Neural progenitor cell (in vitro differentiated cells): ENCODE results near the gene CKAP2L. TPM values are rescaled to one million over a fixed set of nuclear protein-coding genes. Genes with fewer than 3 reads are reported as not detected.

ENCODE experiments used
- DNase-seq: peaks from one replicate; pipeline ENCODE4 v3.0.0-alpha.2; 2016; ENCODE audit warnings: low spot score
- H2AFZ ChIP-seq: fragments of 200-600 bp; sonication (generic); replicated peaks from 2 replicates; pipeline ENCODE4 v1.6.1; 2016; ENCODE audit warnings: antibody characterized with exemption
- H3F3A ChIP-seq: fragments of 200-600 bp; sonication (generic); 2 replicates; pipeline ENCODE4 v1.6.1; 2016; ENCODE audit warnings: antibody characterized with exemption, low read depth
- H3K27ac ChIP-seq: fragments of 200-600 bp; sonication (generic); 2 replicates; pipeline ENCODE4 v1.5.1; 2016; ENCODE audit warnings: mild to moderate bottlenecking
- H3K27me3 ChIP-seq: fragments of 200-600 bp; sonication (generic); 2 replicates; pipeline ENCODE4 v1.6.1; 2016; ENCODE audit warnings: mild to moderate bottlenecking, moderate library complexity
- H3K36me3 ChIP-seq: fragments of 200-600 bp; sonication (generic); 2 replicates; pipeline ENCODE4 v1.5.1; 2016
- H3K4me1 ChIP-seq: fragments of 200-600 bp; sonication (generic); 2 replicates; pipeline ENCODE4 v1.6.1; 2016; ENCODE audit warnings: mixed run types
- H3K4me2 ChIP-seq: fragments of 200-600 bp; sonication (generic); 2 replicates; pipeline ENCODE4 v1.6.1; 2016
- H3K4me3 ChIP-seq: fragments of 200-600 bp; sonication (generic); 2 replicates; pipeline ENCODE4 v1.5.1; 2016
- H3K79me2 ChIP-seq: fragments of 200-600 bp; sonication (generic); 2 replicates; pipeline ENCODE4 v1.6.1; 2016; ENCODE audit warnings: low read depth
- H3K9ac ChIP-seq: fragments of 200-600 bp; sonication (generic); 2 replicates; pipeline ENCODE4 v1.6.1; 2016
- H3K9me3 ChIP-seq: fragments of 200-600 bp; sonication (generic); 2 replicates; pipeline ENCODE4 v1.5.1; 2016; ENCODE audit warnings: low read depth
- H4K20me1 ChIP-seq: fragments of 200-600 bp; sonication (generic); 2 replicates; pipeline ENCODE4 v1.6.1; 2016; ENCODE audit warnings: low read depth
- H3K27ac Mint-ChIP-seq: 3 replicates; pipeline ENCODE4 v1.8.0; 2021; ENCODE audit warnings: mixed read lengths
- H3K27me3 Mint-ChIP-seq: 2 replicates; pipeline ENCODE4 v1.8.0; 2022; ENCODE audit warnings: low read depth, mild to moderate bottlenecking, inconsistent platforms, moderate library complexity, mixed read lengths; ENCODE audit not compliant: insufficient read depth
- H3K36me3 Mint-ChIP-seq: 3 replicates; pipeline ENCODE4 v1.8.0; 2021; ENCODE audit warnings: mixed read lengths
- H3K4me1 Mint-ChIP-seq: 3 replicates; pipeline ENCODE4 v1.8.0; 2021; ENCODE audit warnings: mixed read lengths
- H3K4me3 Mint-ChIP-seq: 3 replicates; pipeline ENCODE4 v1.8.0; 2021; ENCODE audit warnings: mild to moderate bottlenecking, moderate library complexity, mixed read lengths
- H3K9me3 Mint-ChIP-seq: 3 replicates; pipeline ENCODE4 v1.8.0; 2020; ENCODE audit warnings: mixed read lengths
- EZH2 ChIP-seq: fragments of 200-600 bp; sonication (generic); IDR thresholded peaks from 2 replicates; pipeline ENCODE4 v1.6.1; 2017; ENCODE audit warnings: antibody characterized with exemption, mild to moderate bottlenecking, moderate library complexity
- EZH2phosphoT487 ChIP-seq: fragments of 200-600 bp; sonication (generic); IDR thresholded peaks from 2 replicates; pipeline ENCODE4 v1.6.1; 2017; ENCODE audit warnings: antibody characterized with exemption
- total RNA-seq: library from RNA; depleted of rRNA; stranded (reverse); fragments of >200 nt; gene quantifications from 2 replicates; pipeline ENCODE4 v1.2.3, GENCODE V29; 2015; ENCODE audit warnings: low replicate concordance
- TF ChIP-seq, protein P1 (sequence below): fragments of 200-600 bp; sonication (generic); IDR thresholded peaks from 2 replicates; pipeline ENCODE4 v1.5.1; 2017; ENCODE audit warnings: antibody characterized with exemption, mild to moderate bottlenecking

Gene CKAP2L
- total RNA-seq, 1 donor from 2014 or later: 53.7 TPM

DNA sequence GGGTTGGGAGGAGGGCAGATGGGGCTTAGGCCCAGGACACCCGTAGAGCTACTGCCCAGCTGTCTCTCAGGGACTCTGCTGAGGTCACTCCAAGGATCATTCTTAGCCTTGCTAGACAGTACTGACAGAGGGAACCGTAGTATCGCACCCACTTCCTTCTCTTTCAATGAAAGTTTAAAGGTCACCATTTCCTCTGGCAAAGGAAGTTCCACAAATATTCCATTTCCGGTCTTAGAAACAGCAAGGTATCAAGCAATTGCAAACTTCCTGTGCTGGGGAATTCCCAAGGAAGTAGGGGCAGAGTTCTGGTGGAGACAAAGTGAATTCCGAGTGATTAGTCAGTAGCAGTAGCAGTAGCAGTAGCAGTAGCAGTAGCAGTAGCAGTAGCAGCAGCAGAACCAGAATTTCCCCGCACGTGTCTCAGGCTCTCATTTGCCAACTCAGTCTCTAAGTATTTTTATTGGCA lies 47.5 kb upstream of the CKAP2L start:
- no peaks in the 10 kb centered on the region for H3K36me3 ChIP-seq
- peaks cover 4% of the 10 kb centered on the region for H3K9me3 Mint-ChIP-seq
- DNase-seq: no peak
- no peaks in the 10 kb centered on the region for H3F3A ChIP-seq
- no peaks in the 10 kb centered on the region for H3K9me3 ChIP-seq
- H4K20me1 ChIP-seq: no peaks in the 10 kb centered on the region
- TF ChIP-seq EZH2: no peak
- TF ChIP-seq EZH2phosphoT487: no peak
- TF ChIP-seq, protein P1, sequence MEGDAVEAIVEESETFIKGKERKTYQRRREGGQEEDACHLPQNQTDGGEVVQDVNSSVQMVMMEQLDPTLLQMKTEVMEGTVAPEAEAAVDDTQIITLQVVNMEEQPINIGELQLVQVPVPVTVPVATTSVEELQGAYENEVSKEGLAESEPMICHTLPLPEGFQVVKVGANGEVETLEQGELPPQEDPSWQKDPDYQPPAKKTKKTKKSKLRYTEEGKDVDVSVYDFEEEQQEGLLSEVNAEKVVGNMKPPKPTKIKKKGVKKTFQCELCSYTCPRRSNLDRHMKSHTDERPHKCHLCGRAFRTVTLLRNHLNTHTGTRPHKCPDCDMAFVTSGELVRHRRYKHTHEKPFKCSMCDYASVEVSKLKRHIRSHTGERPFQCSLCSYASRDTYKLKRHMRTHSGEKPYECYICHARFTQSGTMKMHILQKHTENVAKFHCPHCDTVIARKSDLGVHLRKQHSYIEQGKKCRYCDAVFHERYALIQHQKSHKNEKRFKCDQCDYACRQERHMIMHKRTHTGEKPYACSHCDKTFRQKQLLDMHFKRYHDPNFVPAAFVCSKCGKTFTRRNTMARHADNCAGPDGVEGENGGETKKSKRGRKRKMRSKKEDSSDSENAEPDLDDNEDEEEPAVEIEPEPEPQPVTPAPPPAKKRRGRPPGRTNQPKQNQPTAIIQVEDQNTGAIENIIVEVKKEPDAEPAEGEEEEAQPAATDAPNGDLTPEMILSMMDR: no peak
- no peak overlapping the region for H3K4me2 ChIP-seq
- H3K4me1 ChIP-seq: no peaks in the 10 kb centered on the region
- peaks cover 11% of the 10 kb centered on the region for H3K4me1 Mint-ChIP-seq
- H3K27me3 Mint-ChIP-seq: peaks cover 2% of the 10 kb centered on the region
- H3K4me3 Mint-ChIP-seq: no peak overlapping the region
- H3K79me2 ChIP-seq: no peaks in the 10 kb centered on the region
- no peak overlapping the region for H2AFZ ChIP-seq
- no peak overlapping the region for H3K27ac ChIP-seq
- H3K9ac ChIP-seq: no peak overlapping the region
- H3K4me3 ChIP-seq: no peak overlapping the region
- H3K27ac Mint-ChIP-seq: no peak overlapping the region
- no peaks in the 10 kb centered on the region for H3K36me3 Mint-ChIP-seq
- no peaks in the 10 kb centered on the region for H3K27me3 ChIP-seq

DNA sequence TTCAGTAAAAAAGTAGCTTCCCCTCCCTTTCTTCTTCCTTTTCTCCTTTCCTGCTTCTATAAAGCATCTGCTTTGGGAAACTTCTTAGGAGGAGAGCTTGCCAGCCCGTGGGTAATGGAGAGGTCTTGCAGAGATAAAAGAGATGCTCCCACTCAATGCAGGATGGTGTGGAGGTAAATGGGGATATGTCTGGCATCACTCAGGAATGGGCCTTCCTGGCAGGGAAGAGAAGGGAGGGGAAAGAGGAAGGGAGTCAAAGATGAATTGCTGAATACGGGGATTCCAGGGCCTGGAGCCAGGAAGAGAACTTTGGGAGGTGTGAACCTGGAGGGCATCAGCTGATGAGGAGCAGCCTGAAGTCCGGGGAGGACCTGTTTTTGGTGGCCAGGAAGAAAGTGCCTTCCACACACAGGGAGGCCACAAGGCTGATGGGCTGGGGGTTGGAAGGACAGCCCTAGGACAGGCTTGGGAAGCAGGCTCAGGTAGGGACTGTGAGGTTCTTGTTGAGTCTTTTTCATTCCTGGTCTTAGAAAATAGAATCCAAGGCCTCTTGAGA lies 46.9 kb upstream of the CKAP2L start:
- H3K9me3 Mint-ChIP-seq: peaks cover 4% of the 10 kb centered on the region
- TF ChIP-seq EZH2: no peak
- TF ChIP-seq EZH2phosphoT487: no peak
- TF ChIP-seq, protein P1: no peak
- no peak overlapping the region for H2AFZ ChIP-seq
- no peak overlapping the region for H3K4me3 Mint-ChIP-seq
- no peaks in the 10 kb centered on the region for H3F3A ChIP-seq
- peaks cover 2% of the 10 kb centered on the region for H3K27me3 Mint-ChIP-seq
- no peaks in the 10 kb centered on the region for H4K20me1 ChIP-seq
- H3K4me1 ChIP-seq: no peaks in the 10 kb centered on the region
- H3K9me3 ChIP-seq: no peaks in the 10 kb centered on the region
- peaks cover 11% of the 10 kb centered on the region for H3K4me1 Mint-ChIP-seq
- no peaks in the 10 kb centered on the region for H3K27me3 ChIP-seq
- no peak overlapping the region for H3K4me2 ChIP-seq
- no peak overlapping the region for H3K27ac ChIP-seq
- no peaks in the 10 kb centered on the region for H3K36me3 Mint-ChIP-seq
- no peak overlapping the region for H3K27ac Mint-ChIP-seq
- no peaks in the 10 kb centered on the region for H3K36me3 ChIP-seq
- no peak for DNase-seq
- no peaks in the 10 kb centered on the region for H3K79me2 ChIP-seq
- no peak overlapping the region for H3K4me3 ChIP-seq
- no peak overlapping the region for H3K9ac ChIP-seq

DNA sequence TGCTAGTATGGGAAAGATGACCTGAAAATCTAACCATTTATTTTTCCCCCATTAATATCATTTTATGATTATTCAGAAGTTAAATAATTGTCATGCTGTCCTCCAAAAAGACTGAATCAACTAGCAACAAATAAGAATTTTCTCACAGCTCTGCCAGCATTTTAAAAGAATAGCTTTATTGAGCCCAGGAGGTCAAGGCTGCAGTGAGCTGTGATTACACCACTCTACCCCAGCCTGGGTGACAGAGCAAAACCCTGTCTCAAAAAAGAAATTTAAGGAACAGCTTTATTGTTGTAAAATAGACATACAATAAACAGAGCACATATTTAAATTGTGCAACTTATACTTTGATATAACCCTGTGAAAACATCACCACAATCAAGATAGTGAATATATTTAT lies 44.7 kb upstream of the CKAP2L start:
- Mint-ChIP-seq H3K4me3 (no peak overlapping the region), H3K9me3 (peaks cover 4% of the 10 kb centered on the region), H3K4me1 (peaks cover 9% of the 10 kb centered on the region), H3K27ac (no peak overlapping the region), H3K36me3 (no peaks in the 10 kb centered on the region), H3K27me3 (peaks cover 2% of the 10 kb centered on the region)
- Histone ChIP-seq H2AFZ (no peak overlapping the region), H4K20me1 (no peaks in the 10 kb centered on the region), H3K27me3 (no peaks in the 10 kb centered on the region), H3K79me2 (no peaks in the 10 kb centered on the region), H3K9me3 (no peaks in the 10 kb centered on the region), H3F3A (no peaks in the 10 kb centered on the region), H3K9ac (no peak overlapping the region), H3K36me3 (no peaks in the 10 kb centered on the region), H3K4me1 (no peaks in the 10 kb centered on the region), H3K27ac (no peak overlapping the region), H3K4me2 (no peak overlapping the region), H3K4me3 (no peak overlapping the region)
- no peak for DNase-seq
- no peak for TF ChIP-seq EZH2
- TF ChIP-seq EZH2phosphoT487: no peak
- TF ChIP-seq, protein P1: no peak
